Endothelial cell of umbilical vein (primary cell): ENCODE results near the gene TUSC2.

Experiments
- CTCF ChIP-seq, 2 donors: IDR thresholded peaks; 1 replicate in 1 of 2; 2 replicates in 1 of 2; pipeline ENCODE4 v1.5.1; 2011; ENCODE audit warnings: low read length in 2 of 2, mild to moderate bottlenecking in 2 of 2, moderate library complexity in 2 of 2, control low read depth in 1 of 2, inconsistent platforms in 1 of 2, low read depth in 1 of 2; ENCODE audit not compliant: insufficient read depth in 1 of 2; ENCODE audit errors: extremely low read depth in 1 of 2
- EZH2 ChIP-seq: IDR thresholded peaks from 2 replicates; pipeline ENCODE4 v1.6.1; 2012; ENCODE audit warnings: borderline replicate concordance, low read depth, mild to moderate bottlenecking, moderate library complexity, low read length, inconsistent platforms; ENCODE audit not compliant: severe bottlenecking
- POLR2A ChIP-seq: IDR thresholded peaks from 2 replicates; pipeline ENCODE4 v1.6.1; 2012; ENCODE audit warnings: low read depth, mild to moderate bottlenecking, control low read depth, low read length
- POLR2AphosphoS5 ChIP-seq: IDR thresholded peaks from 2 replicates; pipeline ENCODE4 v1.6.1; 2012; ENCODE audit warnings: low read depth, mild to moderate bottlenecking, control low read depth, low read length, moderate library complexity; ENCODE audit not compliant: insufficient read depth

GRCh38 chr3:50334339-50335075 is 6.5 kb upstream of the TUSC2 start:
- TF ChIP-seq EZH2 (no peak), POLR2A (no peak), CTCF (IDR thresholded peaks at IDR 0.05; ENCODE audit: extremely low read depth in 1 of 2, insufficient read depth in 1 of 2, low read depth in 1 of 2, low read length in 2 of 2) (no peak), POLR2AphosphoS5 (no peak)
